Measurements from ENCODE around the gene FGF10.

Gene FGF10

GRCh38 chr5:44260793-44261192 is 128.4 kb downstream of the FGF10 start:
- in situ Hi-C loops (cut with MboI; ENCODE audit: low sequenced_read_pairs): no loop called here

- in situ Hi-C loops (cut with MboI; ENCODE audit: low sequenced_read_pairs): no loop called here
Observed at GRCh38 chr5:44257653-44258365, 131.4 kb downstream of the FGF10 start.

DNA sequence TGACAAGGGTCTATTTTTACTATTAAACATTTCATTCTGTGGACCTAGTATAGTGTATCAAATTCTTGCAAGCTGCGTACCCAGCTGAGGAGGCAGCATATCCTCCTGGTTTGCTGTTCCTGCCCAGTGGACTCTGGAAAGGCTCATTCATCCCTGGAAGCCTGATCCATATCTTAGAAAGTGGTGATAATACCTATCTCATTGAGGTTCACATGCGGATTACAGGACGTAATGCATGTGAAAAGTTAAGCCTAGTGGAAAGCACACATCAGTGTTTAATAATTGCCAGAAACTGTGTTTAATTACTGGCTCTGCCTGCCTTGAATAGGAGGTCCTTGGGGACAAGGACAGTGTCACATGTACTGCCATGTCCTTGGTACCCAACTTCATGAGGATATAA is 132.0 kb downstream of the FGF10 start:
- in situ Hi-C loops (cut with MboI; ENCODE audit: low sequenced_read_pairs): no loop called here

All from HL-60/S4 treated with phorbol 12-myristate 13-acetate at 8.2 ng/mL for 4 days and 3 days (cell line).